ENCODE results near the gene TTC22.
"Not testable (repeated sequence)": the region's sequence is repeated elsewhere in the genome, so short reads cannot be mapped to it uniquely, and the experiment has no call there.

Gene TTC22

GRCh38 chr1:54781023-54781723 lies 19.9 kb downstream of the TTC22 start:
- no peak for DNase-seq (ENCODE audit: low spot score in 2 of 2)
- H3K27me3 ChIP-seq (ENCODE audit: low read depth), result 0 out of 2 replicates have a peak, but pooled peaks cover 4% of the 10 kb centered on the region
- H3K36me3 ChIP-seq (replicated peaks), result no peaks in the 10 kb centered on the region
- no peaks in the 10 kb centered on the region for H3K9me3 ChIP-seq
- no peak overlapping the region for H3K4me3 ChIP-seq
- H3K4me1 ChIP-seq, result no peaks in the 10 kb centered on the region
- in situ Hi-C loops (cut with MboI; ENCODE audit: low sequenced_read_pairs), result no loop called here

DNA sequence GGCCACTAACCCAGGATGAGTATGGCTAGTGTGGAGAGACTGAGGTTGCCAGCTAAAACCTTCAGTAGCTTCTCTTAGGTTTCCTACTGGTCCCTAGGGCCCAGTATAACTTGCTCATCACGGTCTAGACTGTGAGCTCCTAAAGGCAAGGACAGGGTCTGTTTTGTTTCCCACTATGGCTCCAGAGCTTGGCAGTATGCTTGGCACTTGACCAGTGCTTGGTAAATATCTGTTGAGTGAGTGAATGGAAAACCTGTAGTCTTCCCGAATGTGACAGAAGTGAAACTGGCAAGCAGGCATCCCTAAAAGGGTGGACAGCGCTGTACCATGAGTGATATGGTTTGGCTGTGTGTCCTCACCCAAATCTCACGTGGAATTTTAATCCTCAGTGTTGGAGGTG lies 23.7 kb downstream of the TTC22 start:
- no peaks in the 10 kb centered on the region for H3K27me3 ChIP-seq (ENCODE audit: low read depth)
- in situ Hi-C loops (cut with MboI; ENCODE audit: low sequenced_read_pairs), result no loop called here
- no peaks in the 10 kb centered on the region for H3K36me3 ChIP-seq (replicated peaks)
- no peak overlapping the region for H3K4me3 ChIP-seq
- H3K4me1 ChIP-seq, result no peaks in the 10 kb centered on the region
- DNase-seq (ENCODE audit: low spot score in 2 of 2), result no peak
- H3K9me3 ChIP-seq, result no peaks in the 10 kb centered on the region

DNA sequence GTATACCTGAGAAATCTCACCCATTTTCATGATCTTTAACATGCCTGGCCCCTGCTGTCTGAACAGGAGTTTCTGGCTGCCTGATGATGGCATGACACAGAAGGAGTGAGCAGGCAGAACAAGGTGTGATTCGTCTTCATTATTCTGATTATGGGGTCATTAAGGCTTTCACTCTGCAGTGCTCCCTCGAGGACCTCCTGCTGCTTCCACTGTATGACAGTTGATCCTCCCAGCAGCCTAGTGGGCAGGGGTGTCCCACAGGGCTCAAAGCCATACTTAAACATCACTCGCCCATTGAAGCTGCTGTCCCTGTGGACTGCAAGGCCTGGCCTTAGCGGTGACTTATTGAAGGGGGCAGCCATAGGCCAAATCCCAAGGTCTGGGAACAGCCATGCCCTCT lies 24.1 kb downstream of the TTC22 start:
- Histone ChIP-seq H3K27me3 (ENCODE audit: low read depth) (no peaks in the 10 kb centered on the region), H3K9me3 (no peaks in the 10 kb centered on the region), H3K4me1 (no peaks in the 10 kb centered on the region), H3K36me3 (replicated peaks) (no peaks in the 10 kb centered on the region), H3K4me3 (no peak overlapping the region)
- DNase-seq (ENCODE audit: low spot score in 2 of 2), result no peak
- in situ Hi-C loops (cut with MboI; ENCODE audit: low sequenced_read_pairs), result no loop called here

- H3K27me3 ChIP-seq (ENCODE audit: low read depth); in situ Hi-C loops (cut with MboI; ENCODE audit: low sequenced_read_pairs); DNase-seq (ENCODE audit: low spot score in 2 of 2); H3K36me3 ChIP-seq (replicated peaks); H3K4me3 ChIP-seq; H3K9me3 ChIP-seq; H3K4me1 ChIP-seq: not testable (repeated sequence)
Measured at GRCh38 chr1:54775828-54776721, 25.0 kb downstream of the TTC22 start.

GRCh38 chr1:54774820-54775498 lies 26.2 kb downstream of the TTC22 start:
- Histone ChIP-seq H3K9me3 (no peaks in the 10 kb centered on the region), H3K4me3 (no peak overlapping the region), H3K36me3 (replicated peaks) (no peaks in the 10 kb centered on the region), H3K4me1 (no peaks in the 10 kb centered on the region), H3K27me3 (ENCODE audit: low read depth) (no peaks in the 10 kb centered on the region)
- in situ Hi-C loops (cut with MboI; ENCODE audit: low sequenced_read_pairs), result no loop called here
- DNase-seq (ENCODE audit: low spot score in 2 of 2), result peak; percentile 51 to 77

GRCh38 chr1:54772951-54773350 lies 28.2 kb downstream of the TTC22 start:
- no peak for DNase-seq (ENCODE audit: low spot score in 2 of 2)
- no peaks in the 10 kb centered on the region for H3K27me3 ChIP-seq (ENCODE audit: low read depth)
- H3K9me3 ChIP-seq, result no peaks in the 10 kb centered on the region
- no peaks in the 10 kb centered on the region for H3K36me3 ChIP-seq (replicated peaks)
- in situ Hi-C loops (cut with MboI; ENCODE audit: low sequenced_read_pairs), result no loop called here
- no peaks in the 10 kb centered on the region for H3K4me1 ChIP-seq
- no peak overlapping the region for H3K4me3 ChIP-seq

GRCh38 chr1:54768093-54768492 lies 33.0 kb downstream of the TTC22 start:
- DNase-seq (ENCODE audit: low spot score in 2 of 2), result no peak
- Histone ChIP-seq H3K9me3 (no peaks in the 10 kb centered on the region), H3K36me3 (replicated peaks) (no peaks in the 10 kb centered on the region), H3K27me3 (ENCODE audit: low read depth) (no peaks in the 10 kb centered on the region), H3K4me3 (no peak overlapping the region), H3K4me1 (no peaks in the 10 kb centered on the region)
- in situ Hi-C loops (cut with MboI; ENCODE audit: low sequenced_read_pairs), result no loop called here

- Histone ChIP-seq H3K9me3 (no peaks in the 10 kb centered on the region), H3K36me3 (replicated peaks) (no peaks in the 10 kb centered on the region), H3K4me3 (no peak overlapping the region), H3K4me1 (no peaks in the 10 kb centered on the region), H3K27me3 (ENCODE audit: low read depth) (no peaks in the 10 kb centered on the region)
- in situ Hi-C loops (cut with MboI; ENCODE audit: low sequenced_read_pairs), result no loop called here
- no peak for DNase-seq (ENCODE audit: low spot score in 2 of 2)
Measured at GRCh38 chr1:54767526-54767925, 33.6 kb downstream of the TTC22 start.

DNA sequence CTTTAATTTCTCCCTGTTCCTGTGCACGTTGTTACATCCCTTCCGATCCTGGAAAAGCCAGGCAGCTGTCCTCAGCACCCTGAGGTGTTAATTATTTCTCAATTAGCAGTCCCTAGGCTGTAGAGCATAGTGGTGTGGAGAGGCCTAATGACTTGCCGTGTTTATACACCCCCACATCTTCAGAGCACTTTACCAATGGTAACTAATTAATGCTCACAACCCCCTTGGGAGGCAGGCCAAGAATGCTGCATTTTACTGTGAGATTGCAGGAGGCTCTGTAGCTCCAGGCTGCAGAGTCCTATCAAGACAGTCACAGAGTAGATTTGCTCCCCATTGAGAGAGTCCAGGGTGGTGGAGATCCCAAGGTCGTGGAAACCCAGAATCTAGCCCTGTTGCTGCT lies 34.4 kb downstream of the TTC22 start:
- Histone ChIP-seq H3K36me3 (replicated peaks) (no peaks in the 10 kb centered on the region), H3K9me3 (no peaks in the 10 kb centered on the region), H3K4me1 (no peaks in the 10 kb centered on the region), H3K27me3 (ENCODE audit: low read depth) (no peaks in the 10 kb centered on the region), H3K4me3 (no peak overlapping the region)
- in situ Hi-C loops (cut with MboI; ENCODE audit: low sequenced_read_pairs), result no loop called here
- no peak for DNase-seq (ENCODE audit: low spot score in 2 of 2)

DNA sequence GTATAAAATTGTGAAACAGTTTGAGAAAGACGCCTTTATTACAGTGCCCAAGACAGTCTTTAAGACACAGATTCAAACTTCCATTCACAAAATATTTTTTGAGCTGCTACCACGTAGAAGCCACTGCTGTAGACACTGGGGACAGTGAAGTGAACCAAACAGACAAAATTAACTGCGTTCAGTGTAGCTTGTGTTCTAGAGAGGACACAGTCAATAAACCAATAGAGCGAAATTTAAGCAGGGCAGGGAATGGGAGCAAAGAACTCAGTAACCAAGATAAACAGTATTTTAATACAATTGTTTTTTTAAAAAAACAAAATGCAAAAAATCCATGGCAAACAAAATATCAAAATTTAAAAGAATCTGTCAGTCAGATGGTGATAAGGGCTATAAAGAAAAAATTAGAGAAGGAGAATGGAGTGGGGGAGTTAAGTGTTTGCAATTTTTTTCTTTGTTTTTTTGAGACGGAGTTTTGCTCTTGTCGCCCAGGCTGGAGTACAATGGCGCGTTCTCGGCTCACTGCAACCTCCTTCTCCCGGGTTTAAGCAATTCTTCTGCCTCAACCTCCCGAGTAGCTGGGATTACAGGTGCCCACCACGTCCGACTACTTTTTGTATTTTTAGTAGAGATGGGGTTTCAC lies 36.1 kb downstream of the TTC22 start:
- no peak for DNase-seq (ENCODE audit: low spot score in 2 of 2)
- H3K9me3 ChIP-seq, result no peaks in the 10 kb centered on the region
- in situ Hi-C loops (cut with MboI; ENCODE audit: low sequenced_read_pairs), result no loop called here
- H3K4me3 ChIP-seq, result peak overlapping the region; percentile 17
- H3K27me3 ChIP-seq (ENCODE audit: low read depth), result no peaks in the 10 kb centered on the region
- no peaks in the 10 kb centered on the region for H3K4me1 ChIP-seq
- no peaks in the 10 kb centered on the region for H3K36me3 ChIP-seq (replicated peaks)

- DNase-seq (ENCODE audit: low spot score in 2 of 2), result peak; percentile 98
- in situ Hi-C loops (cut with MboI; ENCODE audit: low sequenced_read_pairs), result no loop called here
- H3K4me1 ChIP-seq, result no peaks in the 10 kb centered on the region
- H3K9me3 ChIP-seq, result no peaks in the 10 kb centered on the region
- no peaks in the 10 kb centered on the region for H3K36me3 ChIP-seq (replicated peaks)
- H3K27me3 ChIP-seq (ENCODE audit: low read depth), result no peaks in the 10 kb centered on the region
- H3K4me3 ChIP-seq, result peak within 1 kb of the TSS; percentile 77
Measured at GRCh38 chr1:54764133-54764921, 36.8 kb downstream of the TTC22 start, which contains the start of gene PARS2. PARS2 (minus strand) TSS chr1:54764523; CDS start chr1:54759161, 5,362 bp downstream.

GRCh38 chr1:54763816-54764132 lies 37.3 kb downstream of the TTC22 start:
- Histone ChIP-seq H3K4me3 (peak overlapping the region; percentile 77), H3K27me3 (ENCODE audit: low read depth) (no peaks in the 10 kb centered on the region), H3K36me3 (replicated peaks) (no peaks in the 10 kb centered on the region), H3K9me3 (no peaks in the 10 kb centered on the region), H3K4me1 (no peaks in the 10 kb centered on the region)
- peak in 1 of 2 experiments; percentile 4 for DNase-seq (ENCODE audit: low spot score in 2 of 2)
- in situ Hi-C loops (cut with MboI; ENCODE audit: low sequenced_read_pairs), result no loop called here
